H9 (cell line): ENCODE data around the gene ALOX5. TPM values are rescaled to one million over a fixed set of nuclear protein-coding genes. Genes with fewer than 3 reads are reported as not detected.

Experiments used
- DNase-seq: peaks from one replicate; pipeline ENCODE4 v3.0.0-alpha.2; 2017
- H2AFZ ChIP-seq: one replicate; pipeline ENCODE4 v1.6.1; 2013; ENCODE audit warnings: mild to moderate bottlenecking, low read length, control low read depth, moderate library complexity
- H2AK5ac ChIP-seq: 2 replicates; pipeline ENCODE4 v1.6.1; 2013; ENCODE audit warnings: low read length, control low read depth, mixed read lengths; ENCODE audit not compliant: insufficient read length
- H2BK120ac ChIP-seq: one replicate; pipeline ENCODE4 v1.6.1; 2013; ENCODE audit warnings: low read depth, mild to moderate bottlenecking, low read length, control low read depth, inconsistent platforms; ENCODE audit not compliant: poor library complexity, severe bottlenecking
- H2BK12ac ChIP-seq: 2 replicates; pipeline ENCODE4 v1.6.1; 2013; ENCODE audit warnings: low read length, control low read depth, mixed read lengths, low read depth; ENCODE audit not compliant: insufficient read length
- H2BK15ac ChIP-seq: 2 replicates; pipeline ENCODE4 v1.6.1; 2013; ENCODE audit warnings: low read depth, low read length, control low read depth
- H2BK20ac ChIP-seq: one replicate; pipeline ENCODE4 v1.6.1; 2013; ENCODE audit warnings: low read depth, mild to moderate bottlenecking, low read length, control low read depth, inconsistent platforms; ENCODE audit not compliant: poor library complexity, severe bottlenecking
- H2BK5ac ChIP-seq: 2 replicates; pipeline ENCODE4 v1.6.1; 2013; ENCODE audit warnings: low read length, control low read depth, mixed read lengths; ENCODE audit not compliant: insufficient read length
- H3K14ac ChIP-seq: 2 replicates; pipeline ENCODE4 v1.6.1; 2013; ENCODE audit warnings: low read length, control low read depth; ENCODE audit not compliant: insufficient read depth
- H3K18ac ChIP-seq: 2 replicates; pipeline ENCODE4 v1.6.1; 2013; ENCODE audit warnings: low read depth, mild to moderate bottlenecking, mixed read lengths, low read length, control low read depth; ENCODE audit not compliant: insufficient read length
- H3K23ac ChIP-seq: 2 replicates; pipeline ENCODE4 v1.6.1; 2013; ENCODE audit warnings: low read length, control low read depth, mixed read lengths, low read depth; ENCODE audit not compliant: insufficient read length
- H3K23me2 ChIP-seq: 2 replicates; pipeline ENCODE4 v1.6.1; 2013; ENCODE audit warnings: low read depth, mild to moderate bottlenecking, mixed read lengths, low read length, control low read depth; ENCODE audit not compliant: insufficient read length, poor library complexity, severe bottlenecking
- H3K27ac ChIP-seq: 2 replicates; pipeline ENCODE4 v1.5.1; 2013; ENCODE audit warnings: low read length, control low read depth, mixed read lengths, low read depth; ENCODE audit not compliant: insufficient read length
- H3K27me3 ChIP-seq: 2 replicates; pipeline ENCODE4 v1.6.1; 2013; ENCODE audit warnings: low read length, control low read depth, inconsistent platforms; ENCODE audit not compliant: insufficient read depth
- H3K4ac ChIP-seq: 2 replicates; pipeline ENCODE4 v1.6.1; 2013; ENCODE audit warnings: low read depth, mild to moderate bottlenecking, control low read depth, inconsistent platforms, low read length, moderate library complexity
- H3K4me1 ChIP-seq: 2 replicates; pipeline ENCODE4 v1.6.1; 2013; ENCODE audit warnings: low read length, control low read depth, inconsistent platforms; ENCODE audit not compliant: insufficient read depth
- H3K4me2 ChIP-seq: 2 replicates; pipeline ENCODE4 v1.6.1; 2013; ENCODE audit warnings: low read length, control low read depth, mixed read lengths; ENCODE audit not compliant: insufficient read length, insufficient read depth
- H3K56ac ChIP-seq: 2 replicates; pipeline ENCODE4 v1.6.1; 2013; ENCODE audit warnings: low read depth, mild to moderate bottlenecking, mixed read lengths, low read length, control low read depth; ENCODE audit not compliant: insufficient read length
- H3K79me1 ChIP-seq: 2 replicates; pipeline ENCODE4 v1.6.1; 2013; ENCODE audit warnings: low read depth, mild to moderate bottlenecking, moderate library complexity, low read length, control low read depth, inconsistent platforms; ENCODE audit not compliant: insufficient read depth, poor library complexity, severe bottlenecking
- H3K79me2 ChIP-seq: 2 replicates; pipeline ENCODE4 v1.6.1; 2013; ENCODE audit warnings: low read length, control low read depth, inconsistent platforms; ENCODE audit not compliant: insufficient read depth
- H3K9ac ChIP-seq: 2 replicates; pipeline ENCODE4 v1.6.1; 2013; ENCODE audit warnings: low read length, control low read depth, mixed read lengths; ENCODE audit not compliant: insufficient read length; ENCODE audit errors: extremely low read depth
- H3K9me3 ChIP-seq: one replicate; pipeline ENCODE4 v1.6.1; 2013; ENCODE audit warnings: low read depth, low read length, inconsistent platforms; ENCODE audit not compliant: control insufficient read depth
- H3T11ph ChIP-seq: one replicate; pipeline ENCODE4 v1.6.1; 2013; ENCODE audit warnings: mild to moderate bottlenecking, low read length, control low read depth, inconsistent platforms
- H4K20me1 ChIP-seq: one replicate; pipeline ENCODE4 v1.6.1; 2013; ENCODE audit not compliant: control insufficient read depth, insufficient read length, insufficient read depth
- H4K5ac ChIP-seq: 2 replicates; pipeline ENCODE4 v1.6.1; 2013; ENCODE audit warnings: low read depth, mild to moderate bottlenecking, mixed read lengths, low read length, control low read depth; ENCODE audit not compliant: insufficient read length
- H4K8ac ChIP-seq: replicated peaks from 2 replicates; pipeline ENCODE4 v1.6.1; 2013; ENCODE audit warnings: low read length, control low read depth, mixed read lengths, low read depth; ENCODE audit not compliant: insufficient read length
- H4K91ac ChIP-seq: 2 replicates; pipeline ENCODE4 v1.6.1; 2013; ENCODE audit warnings: low read depth, mild to moderate bottlenecking, moderate library complexity, mixed read lengths, low read length, control low read depth; ENCODE audit not compliant: insufficient read length
- H3K27ac Mint-ChIP-seq, 3 experiments: 2 replicates in 2 of 3; 3 replicates in 1 of 3; pipeline ENCODE4 v1.8.0; 2020 to 2021; ENCODE audit warnings: mixed read lengths in 3 of 3, mild to moderate bottlenecking in 1 of 3, moderate library complexity in 1 of 3
- H3K27me3 Mint-ChIP-seq: 2 replicates; pipeline ENCODE4 v1.8.0; 2021; ENCODE audit warnings: low read depth, mild to moderate bottlenecking, moderate library complexity, mixed read lengths
- H3K36me3 Mint-ChIP-seq, 3 experiments: 2 replicates in 2 of 3; 3 replicates in 1 of 3; pipeline ENCODE4 v1.8.0; 2020 to 2021; ENCODE audit warnings: low read depth in 3 of 3, mixed read lengths in 3 of 3; ENCODE audit not compliant: insufficient read depth in 1 of 3
- H3K4me1 Mint-ChIP-seq, 2 experiments: 2 replicates each; pipeline ENCODE4 v1.8.0; 2020; ENCODE audit warnings: mixed read lengths in 2 of 2
- H3K4me3 Mint-ChIP-seq, 2 experiments: 2 replicates in 1 of 2; 3 replicates in 1 of 2; pipeline ENCODE4 v1.8.0; 2020 to 2021; ENCODE audit warnings: mild to moderate bottlenecking in 2 of 2, mixed read lengths in 2 of 2, moderate library complexity in 1 of 2
- H3K9me3 Mint-ChIP-seq, 2 experiments: 2 replicates in 1 of 2; 3 replicates in 1 of 2; pipeline ENCODE4 v1.8.0; 2020; ENCODE audit warnings: mild to moderate bottlenecking in 2 of 2, mixed read lengths in 2 of 2, moderate library complexity in 1 of 2
- CTCF ChIP-seq: fragments of 200-600 bp; sonication (generic); conservative IDR thresholded peaks from 3 replicates; pipeline ENCODE4 v1.8.0; 2021; ENCODE audit warnings: antibody characterized with exemption, mild to moderate bottlenecking
- WGBS: extraction: QIAGEN DNeasy Blood & Tissue Kit; methylation state at CpG from one replicate; pipeline ENCODE4 v1.1.7; 2013; ENCODE audit warnings: missing lambda C conversion rate, low lambda C conversion rate, mixed read lengths; ENCODE audit not compliant: insufficient read length; ENCODE audit errors: extremely low coverage; 5-methylcytosine and 5-hydroxymethylcytosine counted together
- total RNA-seq: library from RNA; stranded (reverse); gene quantifications from 2 replicates; pipeline ENCODE4 v1.2.1, GENCODE V29; 2021

ALOX5 gene
- total RNA-seq, 1 experiment from 2014 or later: 3.7 TPM

- Histone ChIP-seq H2BK120ac (no peak overlapping the region), H4K5ac (no peak overlapping the region), H3K56ac (no peak overlapping the region), H3K18ac (no peak overlapping the region), H3K79me1 (no peaks in the 10 kb centered on the region), H2AFZ (no peak overlapping the region), H2AK5ac (no peak overlapping the region), H3K23me2 (peaks cover 2% of the 10 kb centered on the region), H3T11ph (no peak overlapping the region), H2BK12ac (no peak overlapping the region), H3K14ac (no peak overlapping the region), H3K4me1 (no peaks in the 10 kb centered on the region; the same call in 1 of the 2 replicates), H3K9me3 (no peaks in the 10 kb centered on the region), H2BK5ac (no peak overlapping the region), H4K20me1 (no peaks in the 10 kb centered on the region), H4K91ac (no peak overlapping the region), H3K23ac (no peak overlapping the region), H3K4me2 (no peak overlapping the region), H3K79me2 (no peaks in the 10 kb centered on the region), H4K8ac (no peak overlapping the region), H3K4ac (no peak overlapping the region), H2BK20ac (no peak overlapping the region), H2BK15ac (no peak overlapping the region), H3K9ac (no peak overlapping the region), H3K27me3 (no peaks in the 10 kb centered on the region), H3K27ac (no peak overlapping the region)
- Mint-ChIP-seq H3K27me3 (no peaks in the 10 kb centered on the region), H3K36me3 (peaks cover 0 to 8% (median 3%) of the 10 kb centered on the region in 3 experiments; a peak in 1 of 7 replicates), H3K9me3 (peaks cover 3 to 13% of the 10 kb centered on the region in 2 experiments; a peak in 4 of 5 replicates), H3K27ac (peak overlapping the region in 1 of 3 experiments; percentile 75; a peak in 4 of 7 replicates), H3K4me3 (no peak overlapping the region), H3K4me1 (peaks cover 18 to 19% of the 10 kb centered on the region in 2 experiments)
- no peak for TF ChIP-seq CTCF
- DNase-seq: no peak
- WGBS: no CpG with 5 or more reads among the region's 8 CpGs
These were observed 59.9 kb downstream of the ALOX5 start for GRCh38 chr10:45433716-45434469.
